Measurements from ENCODE around the gene RPA3.

The RPA3 gene

DNA sequence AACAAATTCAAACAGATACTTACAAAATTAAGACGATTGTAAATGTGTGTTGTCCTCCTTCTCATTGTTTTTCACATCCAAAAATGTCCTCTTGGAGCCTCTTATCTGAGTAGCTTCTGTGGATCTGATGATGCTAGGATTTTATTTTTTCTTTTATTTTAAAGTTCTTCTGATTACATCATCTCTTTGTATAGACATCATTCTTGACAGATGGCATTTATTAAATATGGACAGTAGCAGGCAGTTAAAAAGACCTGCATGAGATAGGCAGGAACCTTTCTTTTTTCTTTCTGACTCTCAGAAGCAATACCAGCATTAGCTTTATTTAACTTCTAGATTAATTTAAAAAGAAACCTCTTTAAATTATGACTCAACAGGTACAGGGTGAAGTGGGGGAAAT is at the start of gene RPA3:
Gene RPA3 (minus strand): TSS at position 116 of the 400 bp plus-strand sequence. CDS start 78,189 bp downstream, outside the sequence.
- DNase-seq (ENCODE audit: low spot score): peak; percentile 31

DNA sequence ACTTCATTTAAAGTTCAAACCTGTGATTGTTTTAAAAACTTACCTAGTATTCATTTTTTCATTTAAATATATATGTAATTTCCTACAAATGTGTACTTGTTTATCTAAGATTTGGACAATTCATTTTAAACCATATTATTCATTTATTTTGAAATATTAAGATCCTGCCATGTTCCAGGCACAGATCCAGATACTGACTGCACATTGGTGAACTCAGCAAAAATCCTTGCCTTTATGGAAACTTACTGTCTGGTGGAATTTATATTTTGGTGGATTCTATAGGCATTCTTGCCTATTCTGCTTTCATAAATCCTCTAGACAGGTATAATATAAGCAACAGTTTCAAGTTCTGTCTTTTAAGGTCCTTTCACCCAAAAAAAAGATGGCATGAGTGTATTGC is 48.3 kb upstream of the RPA3 start:
- DNase-seq (ENCODE audit: low spot score): no peak

DNA sequence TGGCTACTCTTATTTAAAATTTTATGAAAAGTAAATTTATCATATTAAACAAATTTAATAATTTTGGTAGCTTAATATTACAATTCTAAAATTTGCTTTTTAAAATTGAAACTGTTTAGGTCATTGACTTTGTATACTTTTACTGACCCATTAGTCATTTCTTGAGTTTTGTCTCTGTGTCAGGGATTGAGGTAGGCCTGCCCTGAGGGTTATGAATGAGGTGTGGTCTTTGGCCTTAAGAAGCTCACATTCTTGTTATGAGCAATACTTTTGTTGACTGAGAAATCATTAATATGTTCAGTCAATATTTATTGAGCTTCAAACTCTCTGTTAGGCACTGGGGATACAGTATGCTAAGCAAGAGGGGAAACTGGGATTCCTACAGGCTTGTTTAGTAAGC is 47.0 kb upstream of the RPA3 start:
- DNase-seq (ENCODE audit: low spot score): no peak

DNA sequence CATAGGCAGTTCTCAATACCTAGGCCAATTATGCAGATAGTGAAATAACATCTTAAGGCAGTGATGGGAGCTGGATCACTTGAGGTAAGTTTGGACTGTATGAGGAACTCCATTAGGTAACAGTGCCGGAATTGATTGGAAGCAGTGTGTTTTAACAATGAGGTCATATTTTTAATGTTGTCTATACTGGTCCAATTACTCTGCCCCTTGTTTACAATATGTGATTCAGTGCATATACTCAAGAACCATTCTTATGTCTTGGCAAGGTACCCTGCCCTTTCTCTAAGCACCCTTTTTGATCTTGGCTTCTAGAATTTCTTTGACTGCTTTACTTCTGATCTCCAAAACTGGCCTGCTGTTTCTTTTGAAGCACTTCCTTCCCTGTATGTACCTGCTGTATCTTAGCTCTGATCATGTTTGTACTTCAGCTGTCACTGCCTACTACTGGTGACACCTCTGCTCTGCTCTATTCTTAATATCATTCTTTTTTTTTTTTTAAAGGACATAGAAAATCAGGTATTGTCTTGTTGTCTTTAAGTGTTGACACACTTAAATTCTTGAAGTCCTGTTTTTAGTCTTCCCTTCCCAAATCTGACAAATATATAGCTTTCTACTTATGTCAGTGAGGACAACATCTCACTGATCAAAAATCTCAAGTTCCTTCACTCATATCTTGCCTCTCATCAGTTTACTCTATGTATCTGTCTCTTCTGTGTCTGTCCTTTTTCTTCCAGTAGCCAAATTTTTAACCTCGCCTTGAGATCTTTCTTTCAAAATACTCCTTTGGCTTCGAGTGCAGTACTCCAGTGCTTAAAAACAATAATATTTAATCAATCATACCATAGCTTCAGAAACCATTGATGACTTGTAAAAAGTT is 46.4 kb upstream of the RPA3 start:
- DNase-seq (ENCODE audit: low spot score): no peak

DNA sequence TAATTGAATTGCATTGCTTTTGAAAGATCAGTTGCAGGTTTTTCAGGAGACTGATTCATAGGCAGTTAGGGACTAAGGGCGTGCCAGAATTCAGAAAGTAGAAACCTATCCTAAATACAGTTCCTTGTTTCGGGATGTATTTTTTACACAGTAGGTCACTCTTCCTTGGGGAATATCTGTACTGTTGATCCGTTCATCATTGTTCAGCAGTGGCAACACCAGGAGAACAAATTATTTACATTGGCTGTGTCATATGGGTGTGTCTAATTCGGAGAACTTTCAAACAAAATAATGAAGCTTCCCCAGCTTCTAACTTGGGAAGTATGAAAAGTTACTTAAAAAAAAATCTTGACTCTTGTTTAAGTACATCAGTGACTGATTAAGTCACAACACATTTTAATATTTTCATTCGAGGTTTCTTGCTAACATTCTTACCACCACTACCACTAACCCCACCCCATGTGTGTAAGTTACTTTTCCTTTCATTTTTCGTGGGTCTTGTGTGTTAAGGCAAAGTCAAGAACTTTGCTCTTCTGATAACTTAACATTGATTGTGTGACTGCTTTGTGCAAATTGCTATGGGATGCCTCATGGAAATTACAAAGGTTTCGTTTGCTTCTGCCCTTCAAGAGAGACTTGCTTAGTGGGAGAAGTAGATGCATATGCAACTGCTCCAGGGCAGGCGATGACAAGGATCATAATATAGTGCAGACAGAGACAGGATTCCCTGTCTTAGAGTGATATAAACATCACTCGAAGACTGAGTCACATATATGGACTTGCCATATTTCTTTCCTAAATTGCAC is 43.8 kb upstream of the RPA3 start:
- DNase-seq (ENCODE audit: low spot score): peak; percentile 44

DNA sequence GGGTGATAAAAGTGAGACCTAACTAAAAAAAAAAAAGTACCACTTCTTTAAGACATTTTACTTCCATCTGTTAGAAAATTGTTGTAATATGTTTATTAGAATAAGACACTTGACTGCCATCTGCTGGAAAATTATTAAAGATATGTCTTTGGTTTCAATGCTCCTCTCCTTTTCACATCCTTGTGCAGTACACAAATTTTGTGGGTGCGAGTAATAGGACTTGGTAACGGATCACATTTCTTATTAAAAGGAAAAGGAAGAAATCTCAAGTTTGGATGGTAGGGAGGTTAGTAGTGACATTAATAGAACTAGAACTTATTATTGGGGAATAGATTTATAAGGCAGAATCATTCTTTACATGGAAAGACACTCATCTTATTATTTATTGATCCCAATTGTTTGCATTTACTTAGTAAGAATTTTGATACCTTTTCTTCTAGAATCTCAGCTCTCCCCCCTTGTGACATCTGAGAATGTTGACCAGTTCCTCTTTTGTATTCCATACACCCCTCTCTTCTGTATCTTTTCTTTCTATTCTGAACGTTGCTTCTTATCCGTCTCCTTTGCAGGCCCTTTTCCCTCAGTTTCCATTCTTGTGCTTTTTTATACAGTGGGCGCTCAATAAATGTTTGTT is 43.0 kb upstream of the RPA3 start:
- peak; percentile 86 for DNase-seq (ENCODE audit: low spot score)

DNA sequence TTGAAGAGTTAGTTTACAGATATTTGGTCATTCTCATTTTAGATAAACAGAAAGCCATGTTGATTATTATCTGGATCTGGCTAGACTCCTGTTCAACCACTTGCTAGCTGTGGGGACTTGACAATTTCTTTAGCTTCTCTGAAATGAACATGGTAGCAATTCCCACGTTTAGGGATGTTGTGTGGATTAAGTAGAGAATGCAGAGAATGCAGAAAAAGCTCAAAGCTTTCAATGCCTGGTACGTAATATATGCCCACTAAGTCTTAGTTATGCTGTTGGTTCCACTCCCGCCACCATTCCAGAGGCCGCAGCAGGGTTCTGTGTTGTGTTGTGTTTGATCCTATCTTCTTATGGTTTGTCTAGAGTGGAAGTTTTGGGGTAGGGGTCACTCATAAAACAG is 39.2 kb upstream of the RPA3 start:
- DNase-seq (ENCODE audit: low spot score): no peak

DNA sequence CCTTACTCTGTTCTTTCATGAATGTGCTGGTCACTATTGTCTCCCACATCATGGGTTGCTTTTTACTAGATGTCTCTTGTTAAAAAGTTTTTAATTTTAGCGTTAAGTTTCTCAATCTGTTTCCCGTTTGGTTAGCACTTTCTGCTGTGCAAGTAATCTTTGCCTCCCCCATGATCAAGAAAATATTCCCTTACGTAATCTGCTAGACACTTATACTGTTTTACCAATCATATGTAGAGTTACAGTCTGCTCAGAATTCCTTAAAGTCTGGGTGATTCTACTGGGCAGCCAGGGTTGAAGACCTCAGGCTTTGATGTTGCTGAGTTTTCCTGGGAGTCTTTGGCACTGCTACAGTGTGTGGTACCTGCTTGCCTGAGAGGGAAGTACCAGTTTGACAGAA is 38.2 kb upstream of the RPA3 start:
- DNase-seq (ENCODE audit: low spot score): no peak

DNA sequence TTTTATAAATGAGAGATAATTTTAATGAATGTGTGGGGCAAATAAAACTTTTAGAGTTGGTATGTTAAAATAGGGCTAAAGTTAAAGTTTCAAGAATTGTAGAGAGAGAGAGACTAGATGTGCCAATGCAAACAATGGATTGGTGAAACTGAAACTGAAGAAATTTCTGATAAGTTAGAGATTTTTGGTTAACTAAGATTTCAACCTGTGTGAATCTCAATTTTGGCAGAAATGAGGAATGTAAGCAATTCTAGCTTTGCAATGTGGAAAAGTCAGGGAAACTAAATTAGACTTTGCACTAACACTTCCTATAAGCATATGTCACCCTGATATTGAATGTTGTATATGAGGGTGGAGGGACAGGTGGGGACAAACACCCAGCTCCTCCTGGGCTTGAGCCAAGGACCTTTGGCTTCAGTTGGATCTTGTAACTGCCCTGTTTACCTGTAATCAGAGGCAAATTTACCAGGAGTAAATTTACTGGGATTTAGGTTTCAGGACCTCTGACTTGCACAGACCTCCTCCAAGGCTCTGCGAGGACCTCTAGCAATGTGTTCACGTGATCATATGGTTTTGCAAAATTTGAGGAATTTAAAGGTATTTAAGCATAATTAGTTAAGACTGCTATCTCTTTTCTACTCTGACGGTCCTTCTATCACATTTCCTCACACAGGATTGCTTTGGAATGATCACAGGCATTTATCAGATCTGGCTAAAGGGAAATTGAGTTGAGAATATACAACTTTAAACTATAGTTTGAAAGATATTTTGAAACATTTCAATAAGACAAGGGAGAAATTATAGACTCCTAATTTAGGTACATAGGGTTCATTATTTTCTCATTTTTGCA is 33.1 kb upstream of the RPA3 start:
- no peak for DNase-seq (ENCODE audit: low spot score)

DNA sequence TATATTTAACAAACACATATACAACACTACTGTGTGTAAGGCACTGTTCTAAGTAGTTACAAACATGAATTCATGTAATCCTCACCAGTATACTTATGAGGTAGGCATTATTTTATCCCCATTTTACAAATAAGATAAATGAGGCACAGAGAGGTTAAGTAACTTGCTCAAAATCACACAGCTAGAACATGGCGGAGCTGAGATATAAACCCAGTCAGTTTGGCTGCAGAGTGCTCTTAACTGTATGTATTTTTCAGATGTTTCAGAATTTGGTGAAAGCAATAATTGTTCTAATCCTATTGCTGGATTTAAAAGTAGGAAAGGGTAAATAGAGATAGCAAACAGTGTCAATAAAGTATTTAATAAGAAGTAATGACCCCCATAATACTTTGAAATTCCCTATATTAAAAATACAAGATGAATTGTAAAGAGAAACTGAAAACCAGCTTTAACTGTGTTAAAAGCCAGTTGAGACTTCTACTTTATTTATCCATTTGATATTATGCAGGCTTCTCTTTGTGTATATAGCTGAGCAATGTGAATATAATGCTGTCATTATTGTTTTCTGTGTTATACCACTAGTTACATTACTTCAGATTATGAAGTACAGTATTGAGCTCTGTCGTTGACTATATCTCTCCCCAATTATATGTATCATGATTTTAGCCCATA is 32.3 kb upstream of the RPA3 start:
- no peak for DNase-seq (ENCODE audit: low spot score)

DNA sequence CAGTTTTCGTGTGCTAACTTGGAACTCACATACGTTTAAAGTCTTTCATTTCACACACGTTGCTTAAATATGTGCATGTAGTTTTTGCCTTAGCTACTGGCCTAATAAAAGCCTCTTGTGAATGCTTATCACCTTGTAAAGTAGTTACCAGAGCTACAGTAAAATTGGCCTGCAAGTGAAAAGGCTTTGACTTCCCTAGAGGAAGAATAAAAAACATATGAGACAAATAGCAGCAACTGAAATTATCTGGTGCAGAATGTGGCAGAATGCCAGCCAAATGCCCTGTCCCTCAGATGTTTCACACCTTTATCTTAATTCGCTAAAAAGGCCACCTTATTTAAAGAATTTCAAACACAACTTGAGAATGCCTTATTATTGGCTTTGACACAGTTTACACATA is 28.1 kb upstream of the RPA3 start:
- no peak for DNase-seq (ENCODE audit: low spot score)

DNA sequence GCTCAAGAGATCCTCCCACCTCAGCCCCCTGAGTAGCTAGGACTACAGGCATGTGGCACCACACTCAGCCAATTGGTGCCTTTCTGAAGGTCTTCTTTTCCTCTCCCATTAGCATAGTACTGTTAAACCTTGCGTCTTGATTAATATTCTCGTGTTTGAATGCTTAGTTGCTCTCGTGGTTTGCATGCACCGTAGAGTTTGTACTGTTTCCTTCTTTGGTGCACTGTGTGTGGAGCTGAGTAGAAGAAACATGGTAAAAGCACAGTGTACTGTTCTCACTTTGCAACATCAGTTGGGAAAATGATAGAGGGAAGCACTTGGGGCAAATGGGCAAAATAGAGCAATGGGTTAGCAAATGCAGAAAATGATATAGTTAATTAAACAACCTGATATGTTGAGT is 27.6 kb upstream of the RPA3 start:
- no peak for DNase-seq (ENCODE audit: low spot score)

DNA sequence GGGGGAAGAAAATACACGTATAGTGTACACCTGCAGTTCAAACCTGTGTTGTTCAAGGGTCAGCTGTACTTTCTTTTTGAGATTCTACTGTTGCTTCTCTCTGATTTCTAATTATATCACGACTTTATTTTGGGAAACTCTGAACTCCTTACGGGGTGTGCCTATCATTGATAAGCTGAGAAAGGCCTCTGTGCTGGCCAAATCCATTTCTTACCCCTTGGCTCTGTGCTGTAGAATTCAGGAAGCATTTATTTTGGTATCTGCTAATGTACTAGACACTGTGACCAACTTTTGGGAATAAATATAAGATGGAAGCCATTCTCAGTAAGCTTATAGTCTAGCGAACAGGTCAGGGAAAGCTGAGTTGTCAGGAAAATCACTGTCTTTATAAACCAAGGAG is 26.9 kb upstream of the RPA3 start:
- DNase-seq (ENCODE audit: low spot score): no peak

DNA sequence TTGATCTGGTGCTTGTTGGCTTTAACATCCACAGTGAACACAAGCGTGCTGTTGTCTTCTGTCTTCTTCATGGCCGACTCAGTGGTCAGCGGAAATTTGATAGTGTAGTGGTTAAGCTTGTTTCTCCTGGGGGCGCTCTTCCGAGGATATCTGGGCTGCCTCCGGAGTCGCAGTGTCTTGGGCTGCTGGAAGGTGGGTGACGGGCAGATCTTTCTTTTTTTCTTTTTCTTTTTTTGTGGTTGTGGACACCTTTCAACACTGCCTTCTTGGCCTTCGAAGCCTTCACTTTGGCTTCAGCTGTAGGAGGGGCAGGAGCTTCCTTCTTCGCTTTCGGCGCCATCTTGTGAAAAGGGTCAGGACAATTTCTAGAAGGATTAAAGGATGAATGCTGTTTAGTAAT is 23.8 kb upstream of the RPA3 start:
- DNase-seq (ENCODE audit: low spot score): no peak

DNA sequence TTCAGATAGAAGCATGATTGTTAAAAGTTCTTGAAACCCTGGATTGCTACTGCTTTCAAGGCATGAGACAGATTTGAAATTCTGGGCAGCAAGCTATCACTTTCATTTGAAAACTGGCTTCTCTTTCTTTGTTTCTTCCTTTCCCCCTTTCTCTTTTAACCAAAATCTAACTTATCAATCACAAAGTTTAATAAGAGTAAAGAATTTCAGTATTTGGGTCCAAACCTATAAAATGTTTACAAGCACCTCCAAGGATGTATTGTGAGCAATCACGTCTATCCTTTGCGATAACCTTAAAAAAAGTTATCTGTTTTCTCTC is 21.6 kb upstream of the RPA3 start:
- DNase-seq (ENCODE audit: low spot score): no peak

DNA sequence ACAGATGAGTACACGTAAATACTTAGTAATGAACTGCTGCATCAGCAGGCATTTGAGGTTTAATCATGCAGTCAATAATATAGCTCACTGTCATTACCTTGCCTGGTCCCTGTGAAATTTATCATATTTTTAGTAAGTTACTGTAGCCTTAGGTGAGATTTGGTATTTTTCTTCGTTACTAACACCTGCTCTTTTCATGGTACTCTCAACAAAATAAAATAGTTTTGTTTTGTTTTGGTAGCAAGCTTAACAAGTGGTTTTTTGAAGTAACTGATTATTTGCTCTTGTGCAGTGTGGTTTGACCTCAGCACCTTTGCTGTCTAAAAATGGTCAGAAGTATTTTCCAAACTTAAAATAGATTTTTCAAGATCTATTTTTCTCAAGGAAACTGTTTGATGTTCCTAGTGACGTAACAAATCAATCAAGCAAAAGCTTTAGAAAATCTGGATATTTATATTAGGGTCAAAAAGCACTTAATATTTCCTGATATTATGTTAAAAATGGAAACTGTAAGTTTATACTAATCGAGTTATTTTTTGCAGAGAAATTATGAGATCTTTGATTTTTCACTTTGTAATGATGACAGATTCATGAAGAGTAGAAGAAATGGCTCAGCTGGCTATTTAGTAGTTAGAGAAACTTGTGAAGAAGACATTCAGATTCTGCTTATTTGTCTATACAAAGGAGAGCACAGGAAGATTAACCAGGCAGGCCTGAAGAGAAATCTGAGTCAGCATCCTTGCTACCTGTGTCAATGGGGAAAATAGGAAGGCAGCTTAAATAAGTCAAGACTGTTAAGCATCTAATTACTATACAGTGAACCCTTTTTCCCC is 21.0 kb upstream of the RPA3 start:
- no peak for DNase-seq (ENCODE audit: low spot score)

DNA sequence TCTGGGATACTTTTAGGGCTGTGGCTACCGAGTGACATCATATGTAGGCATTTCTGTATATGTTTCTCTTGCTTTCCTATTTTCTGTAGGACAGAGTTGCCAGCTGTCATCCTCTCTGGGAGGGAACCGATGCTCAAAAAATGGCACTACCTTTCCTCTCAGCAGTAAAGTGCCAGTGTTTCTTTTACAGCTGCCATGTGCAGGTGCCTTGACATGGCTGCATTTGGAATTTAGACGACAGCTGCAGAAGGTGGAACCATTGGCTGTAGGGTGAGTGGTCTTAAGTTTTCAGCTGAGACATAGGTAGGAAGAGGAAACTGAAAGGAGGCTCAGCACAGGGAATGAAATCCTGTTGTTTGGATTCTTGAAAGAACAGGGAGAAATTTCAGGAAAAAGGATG is 20.2 kb upstream of the RPA3 start:
- peak; percentile 27 for DNase-seq (ENCODE audit: low spot score)

DNA sequence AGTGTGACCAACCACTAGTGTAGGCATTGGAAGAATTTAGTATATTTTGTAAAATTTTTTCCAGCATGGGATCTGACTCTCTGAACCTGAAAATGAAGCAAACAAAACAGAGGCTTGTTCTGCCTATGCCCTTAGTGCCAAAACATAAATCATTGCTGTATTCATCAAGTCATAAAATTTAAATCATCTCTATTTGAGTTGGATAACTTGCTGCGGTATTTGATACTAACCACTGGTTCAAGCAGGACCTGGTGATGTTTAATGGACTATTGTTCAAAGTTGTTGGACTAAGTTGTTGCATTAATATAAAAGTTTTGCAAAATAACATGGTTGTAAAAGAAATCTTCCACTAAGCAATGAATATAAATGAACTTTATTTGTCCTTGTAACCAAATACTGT is 19.8 kb upstream of the RPA3 start:
- DNase-seq (ENCODE audit: low spot score): no peak

DNA sequence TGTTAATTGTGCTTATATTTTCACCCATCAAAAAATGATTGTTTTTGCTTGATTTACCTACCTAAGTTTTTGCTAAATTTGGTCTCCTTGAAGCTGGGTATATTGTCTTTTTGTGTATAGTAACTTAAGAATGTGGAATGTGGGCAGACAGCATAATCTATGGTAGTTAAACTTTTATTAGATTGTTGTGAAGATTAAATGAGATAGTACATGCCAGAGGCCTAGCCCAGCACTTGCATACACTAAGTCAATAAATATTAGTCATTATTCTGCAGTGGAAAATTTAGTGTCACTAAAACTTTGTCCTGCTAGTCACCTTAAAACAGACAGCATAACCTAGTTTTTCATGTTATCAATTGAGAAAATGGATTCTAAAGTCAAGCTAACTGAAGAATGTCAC is 19.3 kb upstream of the RPA3 start:
- no peak for DNase-seq (ENCODE audit: low spot score)

DNA sequence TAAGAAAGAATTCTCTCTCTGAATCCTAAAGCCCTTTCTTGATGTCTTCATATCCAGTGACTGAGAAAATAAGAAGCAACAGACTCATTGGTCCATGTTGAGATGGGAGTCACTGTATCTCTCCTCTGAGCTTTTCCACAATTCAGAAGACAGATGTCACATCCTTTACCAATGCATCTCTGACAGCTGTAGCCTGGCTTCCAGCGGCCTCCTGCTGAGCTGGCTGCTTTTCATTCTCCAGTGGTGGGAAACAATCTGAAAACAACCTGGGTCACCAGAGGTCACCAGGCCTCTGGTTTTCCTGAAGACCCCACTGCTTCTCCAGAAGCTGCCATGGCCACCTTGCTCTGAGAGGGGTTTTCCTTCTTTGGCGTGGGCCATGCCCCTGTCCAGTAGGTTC is 18.3 kb upstream of the RPA3 start:
- DNase-seq (ENCODE audit: low spot score): no peak

Data from NAMALWA (cell line).